ENCODE results near the gene COL16A1.

Gene COL16A1

GRCh38 chr1:31745096-31745945 lies 41.5 kb upstream of the COL16A1 start:
- H3K27me3 ChIP-seq (ENCODE audit: low read depth, low read length): no peaks in the 10 kb centered on the region
- no peaks in the 10 kb centered on the region for H3K9me3 ChIP-seq (ENCODE audit: control insufficient read depth in 1 of 2, low read length in 2 of 2)
- no peak overlapping the region for H3K27ac ChIP-seq (ENCODE audit: low read length)
- no peaks in the 10 kb centered on the region for H3K36me3 ChIP-seq (ENCODE audit: control insufficient read depth in 1 of 2, insufficient read depth in 2 of 2, low read length in 2 of 2)
- no peaks in the 10 kb centered on the region for H3K4me1 ChIP-seq (ENCODE audit: control insufficient read depth in 1 of 2, insufficient read depth in 2 of 2, low read length in 2 of 2)
- no peak overlapping the region for H3K4me3 ChIP-seq (ENCODE audit: low read depth in 1 of 2, low read length in 2 of 2)

GRCh38 chr1:31744165-31744888 lies 40.5 kb upstream of the COL16A1 start:
- H3K4me3 ChIP-seq (ENCODE audit: low read depth in 1 of 2, low read length in 2 of 2): no peak overlapping the region
- no peaks in the 10 kb centered on the region for H3K36me3 ChIP-seq (ENCODE audit: control insufficient read depth in 1 of 2, insufficient read depth in 2 of 2, low read length in 2 of 2)
- no peaks in the 10 kb centered on the region for H3K4me1 ChIP-seq (ENCODE audit: control insufficient read depth in 1 of 2, insufficient read depth in 2 of 2, low read length in 2 of 2)
- H3K27me3 ChIP-seq (ENCODE audit: low read depth, low read length): no peaks in the 10 kb centered on the region
- no peak overlapping the region for H3K27ac ChIP-seq (ENCODE audit: low read length)
- no peaks in the 10 kb centered on the region for H3K9me3 ChIP-seq (ENCODE audit: control insufficient read depth in 1 of 2, low read length in 2 of 2)

GRCh38 chr1:31742462-31743212 lies 38.8 kb upstream of the COL16A1 start:
- no peak overlapping the region for H3K27ac ChIP-seq (ENCODE audit: low read length)
- H3K9me3 ChIP-seq (ENCODE audit: control insufficient read depth in 1 of 2, low read length in 2 of 2): no peaks in the 10 kb centered on the region
- no peak overlapping the region for H3K4me3 ChIP-seq (ENCODE audit: low read depth in 1 of 2, low read length in 2 of 2)
- no peaks in the 10 kb centered on the region for H3K36me3 ChIP-seq (ENCODE audit: control insufficient read depth in 1 of 2, insufficient read depth in 2 of 2, low read length in 2 of 2)
- no peaks in the 10 kb centered on the region for H3K4me1 ChIP-seq (ENCODE audit: control insufficient read depth in 1 of 2, insufficient read depth in 2 of 2, low read length in 2 of 2)
- H3K27me3 ChIP-seq (ENCODE audit: low read depth, low read length): no peaks in the 10 kb centered on the region

- Histone ChIP-seq H3K4me3 (ENCODE audit: low read depth in 1 of 2, low read length in 2 of 2) (no peak overlapping the region), H3K4me1 (ENCODE audit: control insufficient read depth in 1 of 2, insufficient read depth in 2 of 2, low read length in 2 of 2) (no peaks in the 10 kb centered on the region), H3K27ac (ENCODE audit: low read length) (no peak overlapping the region), H3K27me3 (ENCODE audit: low read depth, low read length) (no peaks in the 10 kb centered on the region), H3K9me3 (ENCODE audit: control insufficient read depth in 1 of 2, low read length in 2 of 2) (no peaks in the 10 kb centered on the region), H3K36me3 (ENCODE audit: control insufficient read depth in 1 of 2, insufficient read depth in 2 of 2, low read length in 2 of 2) (no peaks in the 10 kb centered on the region)
Observed at GRCh38 chr1:31739346-31739745, 35.5 kb upstream of the COL16A1 start.

GRCh38 chr1:31736675-31737074 lies 32.9 kb upstream of the COL16A1 start:
- no peaks in the 10 kb centered on the region for H3K27me3 ChIP-seq (ENCODE audit: low read depth, low read length)
- no peak overlapping the region for H3K27ac ChIP-seq (ENCODE audit: low read length)
- H3K9me3 ChIP-seq (ENCODE audit: control insufficient read depth in 1 of 2, low read length in 2 of 2): no peaks in the 10 kb centered on the region
- no peaks in the 10 kb centered on the region for H3K36me3 ChIP-seq (ENCODE audit: control insufficient read depth in 1 of 2, insufficient read depth in 2 of 2, low read length in 2 of 2)
- no peak overlapping the region for H3K4me3 ChIP-seq (ENCODE audit: low read depth in 1 of 2, low read length in 2 of 2)
- no peaks in the 10 kb centered on the region for H3K4me1 ChIP-seq (ENCODE audit: control insufficient read depth in 1 of 2, insufficient read depth in 2 of 2, low read length in 2 of 2)

GRCh38 chr1:31735571-31735970 lies 31.8 kb upstream of the COL16A1 start:
- no peaks in the 10 kb centered on the region for H3K36me3 ChIP-seq (ENCODE audit: control insufficient read depth in 1 of 2, insufficient read depth in 2 of 2, low read length in 2 of 2)
- H3K9me3 ChIP-seq (ENCODE audit: control insufficient read depth in 1 of 2, low read length in 2 of 2): no peaks in the 10 kb centered on the region
- no peaks in the 10 kb centered on the region for H3K27me3 ChIP-seq (ENCODE audit: low read depth, low read length)
- no peak overlapping the region for H3K27ac ChIP-seq (ENCODE audit: low read length)
- H3K4me3 ChIP-seq (ENCODE audit: low read depth in 1 of 2, low read length in 2 of 2): no peak overlapping the region
- H3K4me1 ChIP-seq (ENCODE audit: control insufficient read depth in 1 of 2, insufficient read depth in 2 of 2, low read length in 2 of 2): no peaks in the 10 kb centered on the region

GRCh38 chr1:31734582-31735107 lies 30.8 kb upstream of the COL16A1 start:
- Histone ChIP-seq H3K36me3 (ENCODE audit: control insufficient read depth in 1 of 2, insufficient read depth in 2 of 2, low read length in 2 of 2) (no peaks in the 10 kb centered on the region), H3K9me3 (ENCODE audit: control insufficient read depth in 1 of 2, low read length in 2 of 2) (no peaks in the 10 kb centered on the region), H3K27me3 (ENCODE audit: low read depth, low read length) (no peaks in the 10 kb centered on the region), H3K4me3 (ENCODE audit: low read depth in 1 of 2, low read length in 2 of 2) (no peak overlapping the region), H3K27ac (ENCODE audit: low read length) (no peak overlapping the region), H3K4me1 (ENCODE audit: control insufficient read depth in 1 of 2, insufficient read depth in 2 of 2, low read length in 2 of 2) (no peaks in the 10 kb centered on the region)

GRCh38 chr1:31733389-31734219 lies 29.8 kb upstream of the COL16A1 start:
- H3K4me3 ChIP-seq (ENCODE audit: low read depth in 1 of 2, low read length in 2 of 2): no peak overlapping the region
- H3K27me3 ChIP-seq (ENCODE audit: low read depth, low read length): no peaks in the 10 kb centered on the region
- no peaks in the 10 kb centered on the region for H3K9me3 ChIP-seq (ENCODE audit: control insufficient read depth in 1 of 2, low read length in 2 of 2)
- no peak overlapping the region for H3K27ac ChIP-seq (ENCODE audit: low read length)
- H3K4me1 ChIP-seq (ENCODE audit: control insufficient read depth in 1 of 2, insufficient read depth in 2 of 2, low read length in 2 of 2): no peaks in the 10 kb centered on the region
- H3K36me3 ChIP-seq (ENCODE audit: control insufficient read depth in 1 of 2, insufficient read depth in 2 of 2, low read length in 2 of 2): no peaks in the 10 kb centered on the region

- no peaks in the 10 kb centered on the region for H3K36me3 ChIP-seq (ENCODE audit: control insufficient read depth in 1 of 2, insufficient read depth in 2 of 2, low read length in 2 of 2)
- no peaks in the 10 kb centered on the region for H3K9me3 ChIP-seq (ENCODE audit: control insufficient read depth in 1 of 2, low read length in 2 of 2)
- no peak overlapping the region for H3K4me3 ChIP-seq (ENCODE audit: low read depth in 1 of 2, low read length in 2 of 2)
- H3K27me3 ChIP-seq (ENCODE audit: low read depth, low read length): no peaks in the 10 kb centered on the region
- no peak overlapping the region for H3K27ac ChIP-seq (ENCODE audit: low read length)
- H3K4me1 ChIP-seq (ENCODE audit: control insufficient read depth in 1 of 2, insufficient read depth in 2 of 2, low read length in 2 of 2): no peaks in the 10 kb centered on the region
Observed at GRCh38 chr1:31732751-31733289, 29.0 kb upstream of the COL16A1 start.

- H3K36me3 ChIP-seq (ENCODE audit: control insufficient read depth in 1 of 2, insufficient read depth in 2 of 2, low read length in 2 of 2): no peaks in the 10 kb centered on the region
- no peak overlapping the region for H3K4me3 ChIP-seq (ENCODE audit: low read depth in 1 of 2, low read length in 2 of 2)
- H3K27ac ChIP-seq (ENCODE audit: low read length): no peak overlapping the region
- no peaks in the 10 kb centered on the region for H3K9me3 ChIP-seq (ENCODE audit: control insufficient read depth in 1 of 2, low read length in 2 of 2)
- H3K4me1 ChIP-seq (ENCODE audit: control insufficient read depth in 1 of 2, insufficient read depth in 2 of 2, low read length in 2 of 2): no peaks in the 10 kb centered on the region
- H3K27me3 ChIP-seq (ENCODE audit: low read depth, low read length): no peaks in the 10 kb centered on the region
Observed at GRCh38 chr1:31732343-31732742, 28.5 kb upstream of the COL16A1 start.

All from muscle layer of duodenum (tissue), 2 donors.